ENCODE measurements around the gene FBXO40. TPM values are rescaled to one million over a fixed set of nuclear protein-coding genes. Genes with fewer than 3 reads are reported as not detected.

FBXO40 gene
- total and polyA plus RNA-seq, 8 donors = under 0.01 to 0.06 TPM; not detected in 6

GRCh38 chr3:121601212-121601812, 8.1 kb downstream of the FBXO40 start:
- Histone ChIP-seq H3K27me3 (no peaks in the 10 kb centered on the region), H3K27ac (no peak overlapping the region), H3K9me3 (no peaks in the 10 kb centered on the region), H3K4me3 (no peak overlapping the region), H3K4me1 (no peaks in the 10 kb centered on the region), H3K36me3 (no peaks in the 10 kb centered on the region)
- intact Hi-C loops (cut with DNase I; ENCODE audit: low total_unique reads) = no loop called here
- TF ChIP-seq EP300 (IDR thresholded peaks at IDR 0.05) (no peak), POLR2AphosphoS5 (IDR thresholded peaks at IDR 0.05) (no peak), POLR2A (IDR thresholded peaks at IDR 0.05) (no peak), CTCF (IDR thresholded peaks at IDR 0.05) (no peak)
- DNase-seq = peak in 1 of 2 donors; percentile 16
- 10 to 23% (median 18%) methylated on average over 4 of the region's 4 CpGs for WGBS, 5 donors

GRCh38 chr3:121604759-121605158, 11.6 kb downstream of the FBXO40 start:
- H3K27ac ChIP-seq = no peak overlapping the region
- no peaks in the 10 kb centered on the region for H3K27me3 ChIP-seq
- H3K9me3 ChIP-seq = no peaks in the 10 kb centered on the region
- intact Hi-C loops (cut with DNase I; ENCODE audit: low total_unique reads) = no loop called here
- TF ChIP-seq POLR2AphosphoS5 (IDR thresholded peaks at IDR 0.05) = no peak
- no peak for TF ChIP-seq CTCF (IDR thresholded peaks at IDR 0.05)
- no peak for TF ChIP-seq POLR2A (IDR thresholded peaks at IDR 0.05)
- no peak for TF ChIP-seq EP300 (IDR thresholded peaks at IDR 0.05)
- no peak overlapping the region for H3K4me3 ChIP-seq
- 89 to 98% (median 93%) methylated on average over 2 of the region's 2 CpGs for WGBS, 5 donors
- DNase-seq = no peak
- H3K36me3 ChIP-seq = no peaks in the 10 kb centered on the region
- H3K4me1 ChIP-seq = no peaks in the 10 kb centered on the region

GRCh38 chr3:121606106-121606505, 12.9 kb downstream of the FBXO40 start:
- no peak for TF ChIP-seq CTCF (IDR thresholded peaks at IDR 0.05)
- TF ChIP-seq POLR2AphosphoS5 (IDR thresholded peaks at IDR 0.05) = no peak
- no peak for TF ChIP-seq EP300 (IDR thresholded peaks at IDR 0.05)
- intact Hi-C loops (cut with DNase I; ENCODE audit: low total_unique reads) = no loop called here
- Histone ChIP-seq H3K9me3 (no peaks in the 10 kb centered on the region), H3K4me3 (no peak overlapping the region), H3K27me3 (no peaks in the 10 kb centered on the region), H3K27ac (no peak overlapping the region), H3K36me3 (no peaks in the 10 kb centered on the region), H3K4me1 (no peaks in the 10 kb centered on the region)
- DNase-seq = no peak
- 73 to 89% (median 83%) methylated on average over 4 of the region's 4 CpGs for WGBS, 5 donors

- 90 to 100% (median 94%) methylated on average over 2 of the region's 2 CpGs for whole genome bisulfite sequencing, 5 donors
- no peak for DNase-seq
- TF ChIP-seq CTCF (IDR thresholded peaks at IDR 0.05) = no peak
- no peak for TF ChIP-seq POLR2A (IDR thresholded peaks at IDR 0.05)
- no peak for TF ChIP-seq EP300 (IDR thresholded peaks at IDR 0.05)
- TF ChIP-seq POLR2AphosphoS5 (IDR thresholded peaks at IDR 0.05) = no peak
- no peaks in the 10 kb centered on the region for H3K9me3 ChIP-seq
- H3K27ac ChIP-seq = no peak overlapping the region
- H3K4me1 ChIP-seq = no peaks in the 10 kb centered on the region
- H3K36me3 ChIP-seq = no peaks in the 10 kb centered on the region
- no peak overlapping the region for H3K4me3 ChIP-seq
- peaks cover 0 to 9% (median 0%) of the 10 kb centered on the region in 3 donors for H3K27me3 ChIP-seq
- intact Hi-C loops (cut with DNase I; ENCODE audit: low total_unique reads) = no loop called here
These were observed 26.5 kb downstream of the FBXO40 start for GRCh38 chr3:121619691-121620090.

All from stomach (tissue), 9 donors.